A673 (cell line): ENCODE results near the gene CSPG5. TPM values are rescaled to one million over a fixed set of nuclear protein-coding genes. Genes with fewer than 3 reads are reported as not detected.

Experiments used
- BruUV-seq: library from RNA; stranded (reverse); fragments of 400-500 nt; replicated peaks from 2 replicates; lab custom pipeline; 2021; lab: Mats Ljungman, UMichigan
- CTCF ChIA-PET: fragments of 300-600 bp; sonication (Branson Sonifier 250); formaldehyde crosslinking; loops from one replicate; lab custom pipeline; 2022; ENCODE audit warnings: antibody characterized with exemption; lab: Charles Lee
- POLR2A ChIA-PET: fragments of 300-600 bp; sonication (Branson Sonifier 250); formaldehyde crosslinking; loops from one replicate; lab custom pipeline; 2022; ENCODE audit warnings: antibody characterized with exemption; ENCODE audit not compliant: low non-redundant PET; lab: Charles Lee
- DNase-seq: peaks from one replicate; pipeline ENCODE4 v3.0.0-alpha.2; 2015; ENCODE audit warnings: low spot score
- H3K27ac ChIP-seq: fragments of 200-600 bp; sonication (generic); 2 replicates; pipeline ENCODE4 v1.5.1; 2016; ENCODE audit warnings: mixed run types, low read depth, mild to moderate bottlenecking, mixed read lengths, antibody characterized with exemption, low read length; ENCODE audit not compliant: poor library complexity, severe bottlenecking
- H3K27me3 ChIP-seq: fragments of 200-600 bp; sonication (generic); replicated peaks from 2 replicates; pipeline ENCODE4 v1.6.1; 2017; ENCODE audit warnings: mixed run types, low read depth, mild to moderate bottlenecking, mixed read lengths, antibody characterized with exemption, low read length; ENCODE audit not compliant: insufficient read depth, poor library complexity
- H3K36me3 ChIP-seq: fragments of 200-600 bp; sonication (generic); 2 replicates; pipeline ENCODE4 v1.6.1; 2016; ENCODE audit warnings: mixed run types, mild to moderate bottlenecking, mixed read lengths, antibody characterized with exemption, low read length; ENCODE audit not compliant: insufficient read depth, poor library complexity, severe bottlenecking
- H3K4me1 ChIP-seq: fragments of 200-600 bp; sonication (generic); 2 replicates; pipeline ENCODE4 v1.6.1; 2017; ENCODE audit warnings: mixed run types, mild to moderate bottlenecking, mixed read lengths, antibody characterized with exemption, low read length; ENCODE audit not compliant: insufficient read depth, poor library complexity, severe bottlenecking
- H3K4me3 ChIP-seq: fragments of 200-600 bp; sonication (generic); 2 replicates; pipeline ENCODE4 v1.5.1; 2016; ENCODE audit warnings: low read depth, mixed run types, mild to moderate bottlenecking, mixed read lengths, low read length; ENCODE audit not compliant: poor library complexity, severe bottlenecking
- H3K9me3 ChIP-seq: fragments of 200-600 bp; sonication (generic); 2 replicates; pipeline ENCODE4 v1.6.1; 2016; ENCODE audit warnings: mixed run types, low read depth, mild to moderate bottlenecking, mixed read lengths, antibody characterized with exemption, low read length; ENCODE audit not compliant: poor library complexity, severe bottlenecking
- EZH2 ChIP-seq: fragments of 200-600 bp; sonication (generic); IDR thresholded peaks from 2 replicates; pipeline ENCODE4 v1.6.1; 2017; ENCODE audit warnings: borderline replicate concordance, low read depth, mild to moderate bottlenecking, mixed read lengths, antibody characterized with exemption, low read length; ENCODE audit not compliant: poor library complexity, severe bottlenecking
- intact Hi-C: fragments of 100-400 bp; cut with micrococcal nuclease; formaldehyde crosslinking; loops from one replicate; pipeline ENCODE4 v1.10.0; 2022; ENCODE audit not compliant: unreplicated experiment
- total RNA-seq: library from RNA; stranded (reverse); gene quantifications from 2 replicates; pipeline ENCODE4 v1.2.3, GENCODE V29; 2021
- TF ChIP-seq, protein P1 (sequence below): fragments of 300-800, 200-600 bp; sonication (generic); conservative IDR thresholded peaks from 2 replicates; pipeline ENCODE4 v1.5.1; 2017; ENCODE audit warnings: low read depth, mild to moderate bottlenecking, antibody characterized with exemption, low read length, moderate library complexity, mixed read lengths

The CSPG5 gene
- total RNA-seq, 1 experiment from 2014 or later, result 21.7 TPM

DNA sequence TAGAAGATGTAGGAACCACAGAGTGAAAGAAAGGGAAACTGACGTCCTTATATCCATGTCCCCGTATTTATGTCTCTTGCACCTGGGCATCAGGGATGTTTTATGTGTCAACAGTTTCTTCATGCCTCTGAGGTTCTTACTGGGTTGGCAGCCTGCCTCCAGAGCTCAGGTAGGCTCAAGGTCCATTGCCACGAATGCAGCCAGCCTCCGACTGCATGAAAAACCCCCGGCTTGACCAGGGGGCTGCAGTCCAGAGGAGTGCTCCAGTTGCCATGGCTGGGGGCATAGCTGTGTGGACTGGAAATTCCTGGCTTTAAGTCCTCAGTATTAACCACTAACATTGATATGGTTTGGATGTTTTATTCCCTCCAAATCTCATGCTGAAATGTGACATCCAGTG, 2.8 kb upstream of the CSPG5 start:
- BruUV-seq, result no TSS peak
- H3K36me3 ChIP-seq, result peaks cover 19% of the 10 kb centered on the region
- H3K27me3 ChIP-seq, result no peaks in the 10 kb centered on the region
- ChIA-PET CTCF (no interaction called here), POLR2A (no interaction called here)
- no peak overlapping the region for H3K4me3 ChIP-seq
- DNase-seq, result no peak
- H3K9me3 ChIP-seq, result no peaks in the 10 kb centered on the region
- intact Hi-C loops, result no loop called here
- H3K4me1 ChIP-seq, result peaks cover 3% of the 10 kb centered on the region
- H3K27ac ChIP-seq, result peak overlapping the region; percentile 30
- TF ChIP-seq, protein P1, sequence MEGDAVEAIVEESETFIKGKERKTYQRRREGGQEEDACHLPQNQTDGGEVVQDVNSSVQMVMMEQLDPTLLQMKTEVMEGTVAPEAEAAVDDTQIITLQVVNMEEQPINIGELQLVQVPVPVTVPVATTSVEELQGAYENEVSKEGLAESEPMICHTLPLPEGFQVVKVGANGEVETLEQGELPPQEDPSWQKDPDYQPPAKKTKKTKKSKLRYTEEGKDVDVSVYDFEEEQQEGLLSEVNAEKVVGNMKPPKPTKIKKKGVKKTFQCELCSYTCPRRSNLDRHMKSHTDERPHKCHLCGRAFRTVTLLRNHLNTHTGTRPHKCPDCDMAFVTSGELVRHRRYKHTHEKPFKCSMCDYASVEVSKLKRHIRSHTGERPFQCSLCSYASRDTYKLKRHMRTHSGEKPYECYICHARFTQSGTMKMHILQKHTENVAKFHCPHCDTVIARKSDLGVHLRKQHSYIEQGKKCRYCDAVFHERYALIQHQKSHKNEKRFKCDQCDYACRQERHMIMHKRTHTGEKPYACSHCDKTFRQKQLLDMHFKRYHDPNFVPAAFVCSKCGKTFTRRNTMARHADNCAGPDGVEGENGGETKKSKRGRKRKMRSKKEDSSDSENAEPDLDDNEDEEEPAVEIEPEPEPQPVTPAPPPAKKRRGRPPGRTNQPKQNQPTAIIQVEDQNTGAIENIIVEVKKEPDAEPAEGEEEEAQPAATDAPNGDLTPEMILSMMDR, result no peak
- TF ChIP-seq EZH2, result no peak

DNA sequence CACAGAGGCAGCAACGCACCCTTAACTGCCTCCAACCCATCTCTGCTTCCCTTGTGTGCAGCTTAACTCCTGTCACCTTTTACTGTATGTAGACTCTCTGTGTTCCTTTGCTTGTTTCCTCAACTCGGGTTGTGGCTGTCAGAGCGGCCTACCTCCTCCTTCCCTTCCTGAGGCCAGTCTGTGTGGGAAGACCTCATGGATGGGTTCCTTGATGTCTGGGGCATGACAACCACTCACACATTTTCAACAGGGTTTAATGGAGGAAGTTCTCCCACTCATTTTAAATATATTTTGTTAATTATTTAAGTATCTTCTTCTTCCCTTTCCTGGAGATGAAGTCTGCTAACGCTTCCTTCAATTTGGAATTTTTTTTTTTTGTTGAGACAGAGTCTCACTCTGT, 1.8 kb upstream of the CSPG5 start:
- TF ChIP-seq EZH2, result no peak
- TF ChIP-seq, protein P1, result no peak
- BruUV-seq, result no TSS peak
- Histone ChIP-seq H3K4me3 (no peak overlapping the region), H3K9me3 (no peaks in the 10 kb centered on the region), H3K27me3 (no peaks in the 10 kb centered on the region), H3K4me1 (peaks cover 6% of the 10 kb centered on the region), H3K27ac (peak overlapping the region; percentile 30), H3K36me3 (peaks cover 10% of the 10 kb centered on the region)
- no peak for DNase-seq
- POLR2A ChIA-PET, result no interaction called here
- intact Hi-C loops, result no loop called here
- CTCF ChIA-PET, result no interaction called here

DNA sequence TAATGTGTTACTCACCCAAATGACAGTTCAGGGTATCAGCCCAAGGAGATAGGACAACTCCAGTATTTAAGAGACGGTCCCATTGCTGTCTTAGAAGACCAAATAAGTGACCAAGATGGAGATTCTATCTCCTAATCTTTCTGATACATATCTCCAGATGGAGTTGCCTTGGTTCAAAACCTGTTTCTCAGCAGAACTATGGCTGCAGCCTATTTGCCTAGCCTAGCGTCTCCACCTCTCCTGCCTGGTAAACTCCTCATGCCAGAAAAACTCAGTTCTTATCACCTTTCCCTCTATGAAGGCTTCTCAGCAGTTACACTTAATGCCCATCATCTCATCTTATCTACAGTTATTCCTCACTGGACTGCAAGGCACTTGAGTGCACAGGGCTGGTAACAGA, 1.2 kb upstream of the CSPG5 start:
- no peak for DNase-seq
- Histone ChIP-seq H3K27ac (peak overlapping the region; percentile 30), H3K36me3 (peaks cover 4% of the 10 kb centered on the region), H3K9me3 (no peaks in the 10 kb centered on the region), H3K4me1 (peaks cover 6% of the 10 kb centered on the region), H3K4me3 (no peak overlapping the region), H3K27me3 (no peaks in the 10 kb centered on the region)
- TF ChIP-seq, protein P1, result no peak
- no peak for TF ChIP-seq EZH2
- ChIA-PET CTCF (no interaction called here), POLR2A (no interaction called here)
- intact Hi-C loops, result no loop called here
- BruUV-seq, result TSS peak; percentile 79
